Neural cell (in vitro differentiated cells): ENCODE data around the gene DIP2C.

Source experiments
- POLR2AphosphoS5 ChIP-seq: IDR thresholded peaks from 2 replicates; pipeline ENCODE4 v1.6.1; 2012
- RAD21 ChIP-seq: fragments of 450-650 bp; conservative IDR thresholded peaks from 2 replicates; pipeline ENCODE4 v1.6.1; 2014; ENCODE audit warnings: antibody characterized with exemption, mild to moderate bottlenecking, moderate library complexity
- SMC3 ChIP-seq: fragments of 450-650 bp; conservative IDR thresholded peaks from 2 replicates; pipeline ENCODE4 v1.6.1; 2014; ENCODE audit warnings: antibody characterized with exemption, mild to moderate bottlenecking, moderate library complexity; ENCODE audit not compliant: poor library complexity
- TAF1 ChIP-seq: IDR thresholded peaks from 2 replicates; pipeline ENCODE4 v1.6.1; 2012; ENCODE audit warnings: low read depth
- TF ChIP-seq, protein P1 (sequence below): fragments of 450-650 bp; IDR thresholded peaks from 2 replicates; pipeline ENCODE4 v1.5.1; 2014; ENCODE audit warnings: antibody characterized with exemption, mild to moderate bottlenecking, moderate library complexity; ENCODE audit not compliant: poor library complexity, severe bottlenecking
- TF ChIP-seq, protein P2 (sequence below): IDR thresholded peaks from 2 replicates; pipeline ENCODE4 v1.6.1; 2012; ENCODE audit warnings: borderline replicate concordance

DNA sequence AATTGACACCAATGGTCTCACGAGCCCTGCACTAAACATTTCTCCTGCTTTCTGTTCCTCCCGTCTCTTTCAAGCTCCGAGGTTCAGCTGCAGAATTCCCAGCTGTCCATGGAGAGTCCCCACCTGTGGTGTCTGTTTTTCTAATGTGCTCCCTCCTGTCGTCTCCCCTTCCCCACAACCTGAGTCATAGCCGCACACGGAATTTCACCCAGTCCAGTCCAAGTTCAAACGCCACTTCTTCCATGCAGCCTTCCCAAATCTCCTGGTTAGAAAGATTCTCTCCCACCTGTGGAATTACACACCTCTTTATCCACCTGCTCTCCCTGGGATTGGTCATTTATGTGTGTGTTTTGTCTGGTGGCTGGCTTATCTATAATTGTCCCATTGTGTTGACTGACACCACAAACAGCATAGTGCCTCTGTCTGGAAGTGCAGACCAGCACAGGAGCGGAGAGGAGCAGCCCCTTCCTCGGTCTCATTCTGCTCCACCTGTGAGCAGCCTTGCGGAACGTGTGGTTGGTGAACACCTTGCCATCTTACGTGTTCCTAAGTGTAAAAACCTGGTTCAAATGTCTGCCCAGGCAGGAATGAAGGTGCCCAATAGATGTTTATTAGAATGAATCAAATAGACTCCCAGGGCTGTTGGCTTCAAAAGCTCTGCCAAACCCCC is 3.3 kb upstream of the DIP2C start:
- TF ChIP-seq, protein P1, sequence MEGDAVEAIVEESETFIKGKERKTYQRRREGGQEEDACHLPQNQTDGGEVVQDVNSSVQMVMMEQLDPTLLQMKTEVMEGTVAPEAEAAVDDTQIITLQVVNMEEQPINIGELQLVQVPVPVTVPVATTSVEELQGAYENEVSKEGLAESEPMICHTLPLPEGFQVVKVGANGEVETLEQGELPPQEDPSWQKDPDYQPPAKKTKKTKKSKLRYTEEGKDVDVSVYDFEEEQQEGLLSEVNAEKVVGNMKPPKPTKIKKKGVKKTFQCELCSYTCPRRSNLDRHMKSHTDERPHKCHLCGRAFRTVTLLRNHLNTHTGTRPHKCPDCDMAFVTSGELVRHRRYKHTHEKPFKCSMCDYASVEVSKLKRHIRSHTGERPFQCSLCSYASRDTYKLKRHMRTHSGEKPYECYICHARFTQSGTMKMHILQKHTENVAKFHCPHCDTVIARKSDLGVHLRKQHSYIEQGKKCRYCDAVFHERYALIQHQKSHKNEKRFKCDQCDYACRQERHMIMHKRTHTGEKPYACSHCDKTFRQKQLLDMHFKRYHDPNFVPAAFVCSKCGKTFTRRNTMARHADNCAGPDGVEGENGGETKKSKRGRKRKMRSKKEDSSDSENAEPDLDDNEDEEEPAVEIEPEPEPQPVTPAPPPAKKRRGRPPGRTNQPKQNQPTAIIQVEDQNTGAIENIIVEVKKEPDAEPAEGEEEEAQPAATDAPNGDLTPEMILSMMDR, result no peak
- TF ChIP-seq RAD21, result no peak
- TF ChIP-seq SMC3, result no peak
- no peak for TF ChIP-seq TAF1
- TF ChIP-seq POLR2AphosphoS5, result no peak
- TF ChIP-seq, protein P2, sequence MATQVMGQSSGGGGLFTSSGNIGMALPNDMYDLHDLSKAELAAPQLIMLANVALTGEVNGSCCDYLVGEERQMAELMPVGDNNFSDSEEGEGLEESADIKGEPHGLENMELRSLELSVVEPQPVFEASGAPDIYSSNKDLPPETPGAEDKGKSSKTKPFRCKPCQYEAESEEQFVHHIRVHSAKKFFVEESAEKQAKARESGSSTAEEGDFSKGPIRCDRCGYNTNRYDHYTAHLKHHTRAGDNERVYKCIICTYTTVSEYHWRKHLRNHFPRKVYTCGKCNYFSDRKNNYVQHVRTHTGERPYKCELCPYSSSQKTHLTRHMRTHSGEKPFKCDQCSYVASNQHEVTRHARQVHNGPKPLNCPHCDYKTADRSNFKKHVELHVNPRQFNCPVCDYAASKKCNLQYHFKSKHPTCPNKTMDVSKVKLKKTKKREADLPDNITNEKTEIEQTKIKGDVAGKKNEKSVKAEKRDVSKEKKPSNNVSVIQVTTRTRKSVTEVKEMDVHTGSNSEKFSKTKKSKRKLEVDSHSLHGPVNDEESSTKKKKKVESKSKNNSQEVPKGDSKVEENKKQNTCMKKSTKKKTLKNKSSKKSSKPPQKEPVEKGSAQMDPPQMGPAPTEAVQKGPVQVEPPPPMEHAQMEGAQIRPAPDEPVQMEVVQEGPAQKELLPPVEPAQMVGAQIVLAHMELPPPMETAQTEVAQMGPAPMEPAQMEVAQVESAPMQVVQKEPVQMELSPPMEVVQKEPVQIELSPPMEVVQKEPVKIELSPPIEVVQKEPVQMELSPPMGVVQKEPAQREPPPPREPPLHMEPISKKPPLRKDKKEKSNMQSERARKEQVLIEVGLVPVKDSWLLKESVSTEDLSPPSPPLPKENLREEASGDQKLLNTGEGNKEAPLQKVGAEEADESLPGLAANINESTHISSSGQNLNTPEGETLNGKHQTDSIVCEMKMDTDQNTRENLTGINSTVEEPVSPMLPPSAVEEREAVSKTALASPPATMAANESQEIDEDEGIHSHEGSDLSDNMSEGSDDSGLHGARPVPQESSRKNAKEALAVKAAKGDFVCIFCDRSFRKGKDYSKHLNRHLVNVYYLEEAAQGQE, result no peak
